ENCODE measurements around the gene GRWD1. TPM values are rescaled to one million over a fixed set of nuclear protein-coding genes. Genes with fewer than 3 reads are reported as not detected.

The GRWD1 gene
- total RNA-seq, 1 donor from 2014 or later = 20.4 TPM

GRCh38 chr19:48471836-48472235 is 26.1 kb downstream of the GRWD1 start:
- no peaks in the 10 kb centered on the region for H3K27me3 ChIP-seq
- peaks cover 0 to 63% of the 10 kb centered on the region in 2 donors for H3K36me3 ChIP-seq
- H3K27ac ChIP-seq = no peak overlapping the region
- intact Hi-C loops (cut with DNase I) = no loop called here
- no peak overlapping the region for H3K4me3 ChIP-seq
- no peak for DNase-seq (ENCODE audit: extremely low spot score in 2 of 2)
- H3K4me1 ChIP-seq = peaks cover 17% of the 10 kb centered on the region
- no peaks in the 10 kb centered on the region for H3K9me3 ChIP-seq
- TF ChIP-seq POLR2AphosphoS5 (IDR thresholded peaks at IDR 0.05; ENCODE audit: insufficient read depth in 1 of 2, low read depth in 1 of 2) (no peak), CTCF (IDR thresholded peaks at IDR 0.05) (no peak), POLR2A (IDR thresholded peaks at IDR 0.05) (no peak)

DNA sequence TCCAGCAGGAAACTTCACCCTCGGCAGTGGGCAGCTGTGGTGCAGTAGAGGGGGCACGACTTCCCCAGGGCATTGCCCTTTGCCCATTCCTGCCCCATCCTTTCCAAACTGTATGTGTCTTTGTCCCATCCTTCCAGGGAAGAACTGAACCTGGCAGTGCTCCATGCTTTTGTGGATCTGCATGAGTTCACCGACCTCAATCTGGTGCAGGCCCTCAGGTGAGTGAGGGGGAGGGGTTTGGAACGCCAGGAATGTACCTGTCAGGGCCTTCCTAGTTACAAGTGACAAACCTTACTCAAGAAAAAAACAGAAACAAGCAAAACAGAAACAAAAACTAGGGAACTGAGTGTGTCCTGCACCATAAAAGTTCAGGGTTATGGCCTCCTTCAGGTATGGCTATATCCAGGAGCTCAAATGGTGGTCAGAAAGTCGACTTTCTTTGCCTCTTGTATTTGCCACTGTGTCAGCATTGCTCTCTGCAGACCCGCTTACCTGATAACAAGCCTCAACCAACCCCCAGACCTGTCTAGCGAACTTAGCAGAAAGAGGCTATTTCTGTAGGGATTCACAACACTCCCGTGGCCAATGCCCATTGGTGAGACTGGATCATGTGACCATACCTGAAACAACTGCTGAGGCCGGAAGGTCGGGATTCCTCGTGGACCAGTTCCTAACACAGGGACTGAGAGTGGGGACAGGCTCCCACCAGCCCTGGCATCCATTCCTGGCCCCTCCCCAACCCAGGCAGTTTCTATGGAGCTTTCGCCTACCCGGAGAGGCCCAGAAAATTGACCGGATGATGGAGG is 27.6 kb downstream of the GRWD1 start:
- Histone ChIP-seq H3K27ac (no peak overlapping the region), H3K36me3 (peaks cover 0 to 77% of the 10 kb centered on the region in 2 donors)
- intact Hi-C loops (cut with DNase I) = no loop called here

GRCh38 chr19:48474084-48474592 is 28.4 kb downstream of the GRWD1 start:
- intact Hi-C loops (cut with DNase I) = no loop called here
- Histone ChIP-seq H3K4me3 (no peak overlapping the region), H3K36me3 (peaks cover 0 to 82% of the 10 kb centered on the region in 2 donors), H3K9me3 (no peaks in the 10 kb centered on the region), H3K4me1 (peaks cover 10% of the 10 kb centered on the region), H3K27me3 (no peaks in the 10 kb centered on the region), H3K27ac (no peak overlapping the region)
- no peak for TF ChIP-seq CTCF (IDR thresholded peaks at IDR 0.05)
- TF ChIP-seq POLR2A (IDR thresholded peaks at IDR 0.05) = no peak
- TF ChIP-seq POLR2AphosphoS5 (IDR thresholded peaks at IDR 0.05; ENCODE audit: insufficient read depth in 1 of 2, low read depth in 1 of 2) = no peak
- no peak for DNase-seq (ENCODE audit: extremely low spot score in 2 of 2)

More for the DNA sequence above, 27.6 kb downstream of the GRWD1 start:
- no peak for TF ChIP-seq POLR2AphosphoS5 (IDR thresholded peaks at IDR 0.05; ENCODE audit: insufficient read depth in 1 of 2, low read depth in 1 of 2)
- TF ChIP-seq CTCF (IDR thresholded peaks at IDR 0.05) = no peak
- TF ChIP-seq POLR2A (IDR thresholded peaks at IDR 0.05) = no peak
- Histone ChIP-seq H3K4me3 (no peak overlapping the region), H3K9me3 (no peaks in the 10 kb centered on the region), H3K27me3 (no peaks in the 10 kb centered on the region), H3K4me1 (peaks cover 12% of the 10 kb centered on the region)
- no peak for DNase-seq (ENCODE audit: extremely low spot score in 2 of 2)

DNA sequence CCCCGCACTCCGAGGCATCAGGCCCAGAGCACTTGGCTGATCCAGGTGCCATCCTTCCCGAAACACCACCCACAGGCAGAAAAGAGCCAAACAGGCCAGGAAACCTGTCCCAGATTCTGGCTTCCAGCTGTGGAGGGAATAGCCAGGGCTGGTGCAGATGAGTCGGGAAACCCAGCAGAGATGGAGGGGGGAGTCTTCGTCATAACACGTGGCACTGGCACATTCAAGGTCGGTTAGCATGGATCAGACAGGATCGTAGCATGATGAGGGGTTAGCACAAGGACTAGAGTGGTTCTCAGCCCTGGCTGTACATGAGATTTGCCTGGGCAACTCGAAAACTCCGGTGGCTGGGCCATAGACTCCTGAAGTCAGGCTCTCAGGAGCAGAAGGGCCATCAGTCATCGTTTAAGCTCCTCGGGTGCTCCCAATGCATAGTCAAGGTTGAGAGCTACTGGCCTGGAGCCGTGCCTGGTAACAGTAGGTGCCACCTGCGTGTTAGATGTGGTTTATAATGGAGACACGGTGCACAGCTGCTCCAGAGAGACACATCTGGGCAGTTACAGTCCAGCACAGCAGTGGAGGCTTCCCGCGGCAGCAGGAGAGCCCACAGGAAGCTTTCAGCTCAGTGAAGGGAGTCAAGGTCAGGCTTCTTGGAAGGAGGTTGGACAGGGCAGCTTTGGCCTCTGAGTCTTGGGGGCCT is 29.7 kb downstream of the GRWD1 start:
- no peak overlapping the region for H3K4me3 ChIP-seq
- TF ChIP-seq POLR2A (IDR thresholded peaks at IDR 0.05) (no peak), POLR2AphosphoS5 (IDR thresholded peaks at IDR 0.05; ENCODE audit: insufficient read depth in 1 of 2, low read depth in 1 of 2) (no peak), CTCF (IDR thresholded peaks at IDR 0.05) (no peak)
- peaks cover 0 to 82% of the 10 kb centered on the region in 2 donors for H3K36me3 ChIP-seq
- intact Hi-C loops (cut with DNase I) = no loop called here
- no peak overlapping the region for H3K27ac ChIP-seq
- no peak for DNase-seq (ENCODE audit: extremely low spot score in 2 of 2)
- no peaks in the 10 kb centered on the region for H3K9me3 ChIP-seq
- H3K4me1 ChIP-seq = peaks cover 3% of the 10 kb centered on the region
- no peaks in the 10 kb centered on the region for H3K27me3 ChIP-seq

Measured in vagina (tissue), 2 donors.